Right cardiac atrium (tissue), 5 donors: ENCODE results near the gene RRP8. TPM values are rescaled to one million over a fixed set of nuclear protein-coding genes. Genes with fewer than 3 reads are reported as not detected.

Source experiments
- ATAC-seq, 2 donors: fragments of 200-7000 bp; cut with Tn5 transposase; one replicate each; pipeline versions ENCODE4 v1.8.0 to v1.9.1; 2020; ENCODE audit warnings: moderate library complexity in 2 of 2, mild to moderate bottlenecking in 1 of 2
- DNase-seq, 3 donors: peaks; one replicate each; pipeline ENCODE4 v3.0.0-alpha.2; 2020
- H3K27ac ChIP-seq: one replicate; pipeline ENCODE4 v1.5.1; 2013; ENCODE audit warnings: mild to moderate bottlenecking, low read length, control low read depth, moderate library complexity
- H3K27me3 ChIP-seq: one replicate; pipeline ENCODE4 v1.6.1; 2013; ENCODE audit not compliant: control insufficient read depth, insufficient read depth
- H3K4me1 ChIP-seq: one replicate; pipeline ENCODE4 v1.6.1; 2013; ENCODE audit warnings: low read length; ENCODE audit not compliant: control insufficient read depth, insufficient read depth
- H3K4me3 ChIP-seq: one replicate; pipeline ENCODE4 v1.5.1; 2013; ENCODE audit warnings: low read length, control low read depth
- H3K9me3 ChIP-seq: one replicate; pipeline ENCODE4 v1.6.1; 2013; ENCODE audit warnings: low read length; ENCODE audit not compliant: control insufficient read depth
- WGBS: extraction: QIAGEN DNeasy Blood & Tissue Kit; methylation state at CpG from one replicate; pipeline ENCODE4 v1.1.7; 2013; 5-methylcytosine and 5-hydroxymethylcytosine counted together
- intact Hi-C, 4 donors: fragments of 100-400 bp; cut with DNase I; formaldehyde crosslinking; loops; one replicate each; pipeline versions ENCODE4 v1.11.0 to v1.14.0; 2022 to 2023
- polyA plus RNA-seq: library from polyadenylated mRNA; stranded (reverse); fragments of 200-250 nt; gene quantifications from one replicate; pipeline ENCODE4 v1.2.3, GENCODE V29; 2013
- total RNA-seq, 4 donors: library from RNA; stranded (reverse); fragmentation: NEBNext Ultra II Directional; extraction: Animal tissue kit (Norgen Biotek cat#: 25700); gene quantifications; one replicate each; pipeline ENCODE4 v1.2.1, GENCODE V29; 2021
- donor health status: healthy with polysubstance abuse.
- donor health status: DM: no; HTN: yes; CAD: no.
- donor health status: DM: no; HTN: no; CAD: no.
- donor health status: DM: no; HTN: yes; CAD: no; lungs with severe emphysema.
- donor health status: DM: yes; HTN: yes; CAD: no.

RRP8 gene
- total and polyA plus RNA-seq, 5 donors: 15.8 to 21.7 (median 18.6) TPM

GRCh38 chr11:6608726-6609501 is 5.5 kb upstream of the RRP8 start:
- Histone ChIP-seq H3K4me1 (peaks cover 16% of the 10 kb centered on the region), H3K27ac (no peak overlapping the region), H3K4me3 (no peak overlapping the region), H3K27me3 (no peaks in the 10 kb centered on the region), H3K9me3 (no peaks in the 10 kb centered on the region)
- WGBS: 84% methylated on average over 14 of the region's 14 CpGs
- DNase-seq: no peak
- intact Hi-C loops: no loop called here
- ATAC-seq: no peak

- no peaks in the 10 kb centered on the region for H3K27me3 ChIP-seq
- H3K9me3 ChIP-seq: no peaks in the 10 kb centered on the region
- peaks cover 16% of the 10 kb centered on the region for H3K4me1 ChIP-seq
- peak overlapping the region; percentile 47 for H3K27ac ChIP-seq
- intact Hi-C loops: no loop called here
- WGBS: 86% methylated on average over 9 of the region's 9 CpGs
- no peak overlapping the region for H3K4me3 ChIP-seq
- peak in 1 of 3 donors; percentile 46 for DNase-seq
- ATAC-seq: no peak
These were observed 4.6 kb upstream of the RRP8 start for GRCh38 chr11:6608011-6608410.

GRCh38 chr11:6607190-6607795 is 3.9 kb upstream of the RRP8 start:
- no peak for DNase-seq
- intact Hi-C loops: no loop called here
- Histone ChIP-seq H3K4me1 (peaks cover 16% of the 10 kb centered on the region), H3K4me3 (no peak overlapping the region), H3K27me3 (no peaks in the 10 kb centered on the region), H3K27ac (peak overlapping the region; percentile 61), H3K9me3 (no peaks in the 10 kb centered on the region)
- no peak for ATAC-seq

GRCh38 chr11:6606471-6607189 is 3.2 kb upstream of the RRP8 start:
- 5% methylated on average over 11 of the region's 11 CpGs for WGBS
- Histone ChIP-seq H3K27me3 (no peaks in the 10 kb centered on the region), H3K27ac (peak overlapping the region; percentile 100), H3K9me3 (no peaks in the 10 kb centered on the region), H3K4me3 (peak overlapping the region; percentile 26), H3K4me1 (peaks cover 23% of the 10 kb centered on the region)
- DNase-seq (peak; percentile 93 to 98 (median 97)), ATAC-seq (peak; percentile 81 to 84)
- intact Hi-C loops: no loop called here

GRCh38 chr11:6604790-6605189 is 1.4 kb upstream of the RRP8 start:
- intact Hi-C loops: loop anchor here in 1 of 4 donors (5.0 kb wide), 2 partner anchors 72 to 78 kb away; partner anchors contain the start of gene MRPL17
- peak overlapping the region; percentile 99 for H3K27ac ChIP-seq
- 4% methylated on average over 3 of the region's 3 CpGs for WGBS
- DNase-seq (no peak), ATAC-seq (no peak)
- H3K9me3 ChIP-seq: no peaks in the 10 kb centered on the region
- H3K27me3 ChIP-seq: no peaks in the 10 kb centered on the region
- peaks cover 23% of the 10 kb centered on the region for H3K4me1 ChIP-seq
- peak overlapping the region; percentile 87 for H3K4me3 ChIP-seq

GRCh38 chr11:6604081-6604626 is 738 bp upstream of the RRP8 start:
- peak; percentile 52 to 56 for ATAC-seq
- DNase-seq: peak in 1 of 3 donors; percentile 73
- H3K27ac ChIP-seq: peak overlapping the region; percentile 99
- H3K4me1 ChIP-seq: peaks cover 23% of the 10 kb centered on the region
- peak overlapping the region; percentile 87 for H3K4me3 ChIP-seq
- intact Hi-C loops: loop anchor here in 1 of 4 donors (5.0 kb wide), 2 partner anchors 72 to 78 kb away; partner anchors contain the start of gene MRPL17
- no peaks in the 10 kb centered on the region for H3K9me3 ChIP-seq
- WGBS: under 1% methylated on average over 20 of the region's 20 CpGs
- H3K27me3 ChIP-seq: no peaks in the 10 kb centered on the region

- no peaks in the 10 kb centered on the region for H3K9me3 ChIP-seq
- WGBS: 56% methylated on average over 7 of the region's 7 CpGs
- peak overlapping the region; percentile 87 for H3K4me3 ChIP-seq
- ATAC-seq (no peak), DNase-seq (no peak)
- H3K4me1 ChIP-seq: peaks cover 17% of the 10 kb centered on the region
- no peak overlapping the region for H3K27ac ChIP-seq
- intact Hi-C loops: loop anchor here in 1 of 4 donors (5.0 kb wide), 2 partner anchors 70 to 80 kb away; partner anchors contain the start of gene MRPL17
- no peaks in the 10 kb centered on the region for H3K27me3 ChIP-seq
These were observed 1.1 kb downstream of the RRP8 start for GRCh38 chr11:6602096-6602940.

- whole genome bisulfite sequencing: 98% methylated on average over 13 of the region's 13 CpGs
- intact Hi-C loops: loop anchor here in 1 of 4 donors (5.0 kb wide), 2 partner anchors 69 to 81 kb away; partner anchors contain the start of gene MRPL17
- no peaks in the 10 kb centered on the region for H3K9me3 ChIP-seq
- H3K4me1 ChIP-seq: peaks cover 15% of the 10 kb centered on the region
- no peak overlapping the region for H3K27ac ChIP-seq
- ATAC-seq (no peak), DNase-seq (peak in 1 of 3 donors; percentile 59)
- H3K27me3 ChIP-seq: no peaks in the 10 kb centered on the region
- no peak overlapping the region for H3K4me3 ChIP-seq
These were observed 2.4 kb downstream of the RRP8 start for GRCh38 chr11:6601041-6601461.

- WGBS: 86% methylated on average over 2 of the region's 2 CpGs
- no peak overlapping the region for H3K27ac ChIP-seq
These were observed 3.5 kb downstream of the RRP8 start for GRCh38 chr11:6599881-6600390.

GRCh38 chr11:6599449-6599848 is 4.0 kb downstream of the RRP8 start:
- WGBS: 76% methylated on average over 1 of the region's 1 CpG
- Histone ChIP-seq H3K27me3 (no peaks in the 10 kb centered on the region), H3K4me3 (no peak overlapping the region), H3K4me1 (peaks cover 17% of the 10 kb centered on the region), H3K27ac (no peak overlapping the region), H3K9me3 (no peaks in the 10 kb centered on the region)
- no peak for DNase-seq
- no peak for ATAC-seq
- intact Hi-C loops: no loop called here

More at GRCh38 chr11:6599881-6600390, 3.5 kb downstream of the RRP8 start:
- Histone ChIP-seq H3K27me3 (no peaks in the 10 kb centered on the region), H3K4me3 (no peak overlapping the region), H3K4me1 (peaks cover 13% of the 10 kb centered on the region), H3K9me3 (no peaks in the 10 kb centered on the region)
- ATAC-seq: no peak
- intact Hi-C loops: loop anchor here in 1 of 4 donors (5.0 kb wide), 2 partner anchors 68 to 82 kb away; partner anchors contain the start of gene MRPL17
- DNase-seq: peak in 1 of 3 donors; percentile 53
